GM12878 (cell line): ENCODE measurements around the gene HSF2BP. TPM values are rescaled to one million over a fixed set of nuclear protein-coding genes. Genes with fewer than 3 reads are reported as not detected.

Experiments
- ATAC-seq: fragments of 200-7000 bp; cut with Tn5 transposase; 3 replicates; pipeline ENCODE4 v1.9.1; 2020; ENCODE audit warnings: mild to moderate bottlenecking, moderate library complexity
- BruUV-seq: library from RNA; stranded (reverse); fragments of 400-500 nt; replicated peaks from 2 replicates; lab custom pipeline; 2021; lab: Mats Ljungman, UMichigan
- CTCF ChIA-PET: fragments of 300-600 bp; sonication (Branson Sonifier 250); formaldehyde crosslinking; extraction: SDS; loops from one replicate; lab custom pipeline; 2021; ENCODE audit warnings: inconsistent platforms; lab: Yijun Ruan, JAX
- POLR2A ChIA-PET: fragments of 350-600 bp; formaldehyde crosslinking; extraction: SDS; loops from one replicate; lab custom pipeline; 2021; ENCODE audit warnings: inconsistent platforms; lab: Charles Lee
- RAD21 ChIA-PET: fragments of 300-600 bp; sonication (Branson Sonifier 250); formaldehyde crosslinking; loops from one replicate; lab custom pipeline; 2023; ENCODE audit warnings: antibody characterized with exemption; ENCODE audit not compliant: unreplicated experiment; lab: Charles Lee
- SMC1A ChIA-PET: fragments of 300-600 bp; sonication (Branson Sonifier 250); formaldehyde crosslinking; loops from one replicate; lab custom pipeline; 2023; ENCODE audit not compliant: unreplicated experiment, uncharacterized antibody; lab: Charles Lee
- DNase-seq: peaks from one replicate; pipeline ENCODE4 v3.0.0-alpha.2; 2011; ENCODE audit warnings: low read depth, low spot score
- FAIRE-seq: peaks from 3 replicates; lab custom pipeline; 2011; peaks lifted over from hg19 to GRCh38; lab: Jason Lieb, UNC
- H2AFZ ChIP-seq: 2 replicates; pipeline ENCODE4 v1.6.0; 2011; ENCODE audit warnings: low read depth, low read length, control low read depth; ENCODE audit not compliant: control insufficient read depth
- H3K27ac ChIP-seq: 2 replicates; pipeline ENCODE4 v1.5.1; 2011; ENCODE audit warnings: control low read depth; ENCODE audit not compliant: control insufficient read depth, insufficient read depth
- H3K27me3 ChIP-seq, 2 experiments: replicated peaks in 1 of 2; 2 replicates each; pipeline versions ENCODE4 v1.6.0 to v1.6.1; 2011; ENCODE audit warnings: low read length in 1 of 2; ENCODE audit not compliant: control insufficient read depth in 2 of 2, insufficient read depth in 2 of 2
- H3K36me3 ChIP-seq, 2 experiments: 2 replicates each; pipeline ENCODE4 v1.5.1; 2011; ENCODE audit warnings: low read length in 1 of 2; ENCODE audit not compliant: control insufficient read depth in 2 of 2, insufficient read depth in 2 of 2
- H3K4me1 ChIP-seq: 2 replicates; pipeline ENCODE4 v1.6.1; 2011; ENCODE audit warnings: mild to moderate bottlenecking, low read length, moderate library complexity, mixed read lengths; ENCODE audit not compliant: control insufficient read depth, insufficient read depth
- H3K4me2 ChIP-seq: 2 replicates; pipeline ENCODE4 v1.6.0; 2011; ENCODE audit warnings: control low read depth; ENCODE audit not compliant: control insufficient read depth, insufficient read depth
- H3K4me3 ChIP-seq: fragments of 200-600 bp; sonication (generic); 2 replicates; pipeline ENCODE4 v1.5.1; 2016
- H3K79me2 ChIP-seq: 2 replicates; pipeline ENCODE4 v1.6.0; 2011; ENCODE audit warnings: low read length; ENCODE audit not compliant: control insufficient read depth, insufficient read depth
- H3K9ac ChIP-seq: 2 replicates; pipeline ENCODE4 v1.8.0; 2011; ENCODE audit warnings: low read length, control low read depth, mixed read lengths; ENCODE audit not compliant: control insufficient read depth, insufficient read depth
- H3K9me3 ChIP-seq: replicated peaks from 3 replicates; pipeline ENCODE4 v1.5.1; 2011; ENCODE audit warnings: mild to moderate bottlenecking, low read length; ENCODE audit not compliant: control insufficient read depth, insufficient read depth
- H4K20me1 ChIP-seq: 2 replicates; pipeline ENCODE4 v1.6.0; 2011; ENCODE audit not compliant: control insufficient read depth, insufficient read depth
- ATF2 ChIP-seq: IDR thresholded peaks from 2 replicates; pipeline ENCODE4 v1.6.1; 2012; ENCODE audit warnings: low read length, inconsistent platforms
- FOXM1 ChIP-seq: IDR thresholded peaks from 2 replicates; pipeline ENCODE4 v1.6.1; 2012; ENCODE audit warnings: low read depth, mild to moderate bottlenecking, inconsistent platforms, low read length, moderate library complexity
- NRF1 ChIP-seq: conservative IDR thresholded peaks from 2 replicates; pipeline ENCODE4 v1.6.1; 2011; ENCODE audit warnings: mild to moderate bottlenecking, low read depth, low read length, improper control_type of control experiment
- RB1 ChIP-seq: fragments of 450-650 bp; formaldehyde crosslinking; IDR thresholded peaks from 2 replicates; pipeline ENCODE4 v1.6.1; 2017; ENCODE audit warnings: mild to moderate bottlenecking, borderline replicate concordance
- RBBP5 ChIP-seq: fragments of 200-600 bp; sonication (generic); conservative IDR thresholded peaks from 2 replicates; pipeline ENCODE4 v1.6.1; 2016
- RELB ChIP-seq: fragments of 450-650 bp; IDR thresholded peaks from 2 replicates; pipeline ENCODE4 v1.6.1; 2017; ENCODE audit warnings: low read depth, mild to moderate bottlenecking, moderate library complexity
- WGBS: methylation state at CpG from one replicate; pipeline ENCODE4 v1.1.6; 2016; ENCODE audit warnings: low lambda C conversion rate; ENCODE audit not compliant: insufficient replicate concordance, insufficient coverage; ENCODE audit errors: missing lambda C conversion rate; 5-methylcytosine and 5-hydroxymethylcytosine counted together
- in situ Hi-C: fragments of 300-500 bp; cut with MboI; formaldehyde crosslinking; loops from 9 replicates; pipeline ENCODE4 v1.14.3; 2018; ENCODE audit warnings: mixed read lengths
- intact Hi-C: fragments of 100-400 bp; cut with micrococcal nuclease; formaldehyde crosslinking; loops from one replicate; pipeline ENCODE4 v1.14.2; 2022; ENCODE audit not compliant: unreplicated experiment
- polyA plus RNA-seq, 11 experiments: library from polyadenylated mRNA; depleted of rRNA in 4 of 11; unstranded in 6 of 11; stranded (reverse) in 5 of 11; fragments of >200 nt; fragmentation: Nextera tagmentation in 4 of 11; fragmentation: Illumina TruSeq in 1 of 11; extraction: Ambion mirVana in 4 of 11; extraction: Trizol in 1 of 11; gene quantifications; 1 replicate in 1 of 11; 2 replicates in 10 of 11; pipeline versions ENCODE4 v1.2.1 to v1.2.3, GENCODE V29; 2011 to 2016; ENCODE audit warnings: inconsistent platforms in 2 of 11, missing spikeins in 2 of 11, low read depth in 1 of 11
- total RNA-seq, 4 experiments: library from RNA; depleted of rRNA in 3 of 4; stranded (reverse); fragments of >200 nt in 3 of 4; fragmentation: Illumina TruSeq in 1 of 4; extraction: Trizol in 1 of 4; gene quantifications; 2 replicates each; pipeline versions ENCODE4 v1.2.1 to v1.2.3, GENCODE V29; 2013 to 2021

Gene HSF2BP
- total and polyA plus RNA-seq, 10 of the 15 experiments (the other 5 are each of a cell fraction or from before 2014, with no cell fraction given), result 0.07 to 0.81 (median 0.35) TPM

DNA sequence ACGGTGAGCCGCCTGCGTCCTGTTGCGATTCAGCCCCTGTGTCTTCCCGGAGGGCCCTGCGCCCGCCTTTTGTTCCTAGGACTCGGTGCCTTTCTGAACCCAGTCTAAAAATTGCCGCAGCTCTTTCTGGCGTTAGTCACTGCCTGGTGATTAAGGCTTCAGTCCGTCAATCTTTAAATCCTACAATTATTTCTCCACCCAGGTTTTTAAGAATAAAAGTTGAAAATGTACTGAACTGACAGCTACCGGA lies 43.4 kb upstream of the HSF2BP start:
- FAIRE-seq (no peak), ATAC-seq (no peak), DNase-seq (no peak)
- H3K4me3 ChIP-seq, result no peak overlapping the region
- no peaks in the 10 kb centered on the region for H3K36me3 ChIP-seq
- no peak overlapping the region; the same call in 1 of the 2 replicates for H3K4me2 ChIP-seq
- ChIA-PET CTCF (no interaction called here), SMC1A (no interaction called here), RAD21 (no interaction called here), POLR2A (interaction anchor here (0.6 kb wide), 1 partner anchor 319 kb away, joined by 4 read pairs; no protein-coding TSS in a partner anchor)
- peaks cover 6% of the 10 kb centered on the region for H3K4me1 ChIP-seq
- no peaks in the 10 kb centered on the region for H3K79me2 ChIP-seq
- TF ChIP-seq FOXM1 (no peak), RBBP5 (no peak), ATF2 (no peak), RELB (no peak), RB1 (no peak), NRF1 (no peak)
- no peaks in the 10 kb centered on the region; a peak in 1 of 4 replicates for H3K27me3 ChIP-seq
- H3K9ac ChIP-seq, result no peak overlapping the region
- H3K27ac ChIP-seq, result no peak overlapping the region
- no TSS peak for BruUV-seq
- H4K20me1 ChIP-seq, result no peaks in the 10 kb centered on the region
- H3K9me3 ChIP-seq, result no peaks in the 10 kb centered on the region
- in situ Hi-C loops, result no loop called here
- WGBS, result 74% methylated on average over 12 of the region's 12 CpGs
- intact Hi-C loops, result no loop called here
- H2AFZ ChIP-seq, result no peak overlapping the region
